ENCODE measurements around the gene PANK4.

PANK4 gene

DNA sequence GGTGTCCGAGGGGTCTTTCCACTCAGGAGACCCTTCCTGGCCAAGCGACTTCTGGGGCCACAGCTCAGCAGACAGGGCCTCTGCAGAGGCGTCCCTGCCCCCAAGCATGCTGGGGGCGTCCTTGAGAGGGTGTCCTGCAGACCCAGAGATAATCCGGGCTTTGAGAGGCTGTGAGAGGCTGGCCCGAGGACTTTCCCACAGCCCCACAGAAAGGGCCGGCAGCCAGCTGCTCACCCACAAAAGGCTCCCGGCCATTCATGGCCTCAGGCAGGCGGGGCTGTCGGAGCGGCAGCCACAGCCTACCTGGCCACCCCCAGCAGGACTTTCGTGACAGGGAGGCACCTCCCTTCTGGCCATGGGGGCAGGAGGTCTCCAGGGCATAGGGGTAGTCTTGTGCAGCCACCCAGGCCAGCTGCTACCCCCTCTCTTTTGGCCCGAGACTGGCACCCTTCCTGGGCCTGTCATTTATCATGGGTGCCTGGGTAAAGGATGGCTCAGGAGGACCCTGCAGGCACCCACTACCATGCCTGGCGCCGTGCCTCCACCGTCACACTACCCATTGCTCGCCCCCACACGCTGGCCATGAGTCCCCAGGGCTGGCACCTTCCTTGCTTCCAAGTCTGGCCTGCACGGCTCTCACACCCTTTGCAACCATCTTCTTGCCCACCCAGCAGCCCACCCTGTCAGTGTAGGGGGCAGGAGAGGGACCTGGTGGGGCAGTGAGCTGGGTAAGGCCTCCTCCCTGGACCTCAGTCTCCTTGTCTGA is 18.7 kb upstream of the PANK4 start:
- no peak for DNase-seq (ENCODE audit: low read depth in 2 of 2)

DNA sequence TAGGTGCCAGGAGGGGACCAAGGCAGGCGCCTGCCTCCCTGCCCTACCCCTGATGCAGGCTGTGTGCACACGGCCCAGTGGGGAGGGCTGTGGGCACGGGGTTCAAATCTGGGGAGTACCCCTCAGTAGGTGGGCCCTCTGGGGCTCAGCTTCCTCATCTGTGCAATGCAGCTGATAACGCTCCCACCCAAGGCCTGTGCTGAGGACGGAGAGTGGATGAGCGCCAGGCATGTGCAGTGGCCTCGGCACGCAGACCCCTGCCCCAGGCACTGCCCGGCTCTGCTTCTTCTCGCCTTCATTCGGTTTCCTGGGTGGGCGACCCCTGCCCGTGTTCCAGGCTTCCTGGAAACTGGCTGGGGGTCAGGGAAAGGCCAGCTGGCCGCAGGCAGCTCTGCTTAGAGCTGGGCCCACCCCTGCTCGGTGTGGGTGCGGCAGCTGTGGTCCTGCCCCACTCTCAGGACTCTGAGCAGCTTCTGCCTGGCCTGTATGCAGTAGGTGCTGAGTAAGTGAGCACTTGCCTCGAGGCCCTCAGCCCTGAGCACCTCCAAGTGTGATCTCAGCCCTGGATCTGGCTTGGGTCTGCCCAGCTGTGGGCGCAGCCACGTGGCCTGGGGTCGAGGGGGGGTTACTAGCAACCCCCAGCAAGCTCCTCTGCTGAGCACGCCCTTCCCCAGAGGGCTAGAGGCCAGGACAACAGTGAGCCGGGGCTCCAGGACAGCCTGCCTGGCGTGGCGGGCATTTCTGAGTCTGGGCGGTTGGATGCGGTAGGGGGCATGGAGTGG is 17.9 kb upstream of the PANK4 start:
- no peak for DNase-seq (ENCODE audit: low read depth in 2 of 2)

DNA sequence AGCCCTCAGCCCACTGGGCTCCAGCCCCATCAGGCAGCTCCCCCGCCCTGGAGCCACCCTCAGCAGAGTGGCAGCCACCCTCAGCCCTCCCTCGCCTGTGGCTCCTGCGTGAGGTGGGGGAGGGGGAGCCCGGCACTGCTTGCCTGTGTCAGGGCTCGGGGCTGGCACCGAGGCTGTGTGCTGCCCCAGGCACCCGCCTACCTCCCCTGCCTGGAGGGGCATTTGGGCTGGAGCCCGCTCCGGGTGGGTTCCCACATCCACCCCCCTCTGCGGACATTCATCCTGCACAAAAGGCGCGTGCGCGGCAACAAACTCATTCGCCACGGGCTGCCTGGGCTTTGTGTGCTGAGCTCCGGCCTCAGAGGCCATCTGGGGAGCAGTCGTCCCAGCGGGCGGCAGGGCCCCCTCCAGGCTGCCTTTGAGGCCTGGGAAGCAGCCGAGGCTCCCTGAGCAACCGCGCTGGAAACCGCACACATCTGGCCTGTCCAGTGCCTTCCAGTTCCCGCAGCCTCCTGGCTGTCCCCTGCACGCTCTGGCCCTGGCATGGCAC is 17.2 kb upstream of the PANK4 start:
- no peak for DNase-seq (ENCODE audit: low read depth in 2 of 2)

DNA sequence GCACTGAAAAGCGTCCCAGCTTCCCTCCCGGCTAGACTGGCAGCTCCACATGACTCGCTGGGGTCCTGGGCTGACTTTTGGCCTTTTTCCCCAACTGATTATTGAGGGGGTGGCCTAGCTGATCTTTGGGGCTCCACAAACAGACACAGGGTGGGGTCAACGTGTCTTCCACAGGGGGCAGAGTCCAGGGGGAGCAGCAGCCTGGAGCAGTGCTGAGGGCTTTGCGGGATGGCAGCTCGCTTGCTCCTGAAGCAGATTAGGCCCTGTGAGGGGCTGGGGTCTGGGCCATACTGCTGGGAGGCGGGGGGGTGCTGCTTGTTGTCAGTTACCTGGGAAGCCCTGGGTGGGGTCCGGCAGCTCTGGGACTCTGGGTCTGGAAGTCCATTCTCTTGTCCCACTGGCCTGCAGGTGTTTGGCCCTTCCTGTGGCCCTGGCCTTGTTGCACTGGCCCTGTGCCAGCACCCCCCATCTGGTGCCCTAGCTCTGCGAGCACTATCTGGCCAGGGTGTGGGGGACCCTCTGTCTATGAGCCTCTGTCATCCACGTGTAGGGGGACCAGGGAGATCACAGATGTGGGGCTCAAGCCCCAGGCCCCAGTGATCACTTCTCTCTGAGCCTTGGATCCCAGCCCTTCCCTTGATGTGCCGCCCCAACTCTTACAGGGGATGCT is 16.0 kb upstream of the PANK4 start:
- DNase-seq (ENCODE audit: low read depth in 2 of 2), result no peak

DNA sequence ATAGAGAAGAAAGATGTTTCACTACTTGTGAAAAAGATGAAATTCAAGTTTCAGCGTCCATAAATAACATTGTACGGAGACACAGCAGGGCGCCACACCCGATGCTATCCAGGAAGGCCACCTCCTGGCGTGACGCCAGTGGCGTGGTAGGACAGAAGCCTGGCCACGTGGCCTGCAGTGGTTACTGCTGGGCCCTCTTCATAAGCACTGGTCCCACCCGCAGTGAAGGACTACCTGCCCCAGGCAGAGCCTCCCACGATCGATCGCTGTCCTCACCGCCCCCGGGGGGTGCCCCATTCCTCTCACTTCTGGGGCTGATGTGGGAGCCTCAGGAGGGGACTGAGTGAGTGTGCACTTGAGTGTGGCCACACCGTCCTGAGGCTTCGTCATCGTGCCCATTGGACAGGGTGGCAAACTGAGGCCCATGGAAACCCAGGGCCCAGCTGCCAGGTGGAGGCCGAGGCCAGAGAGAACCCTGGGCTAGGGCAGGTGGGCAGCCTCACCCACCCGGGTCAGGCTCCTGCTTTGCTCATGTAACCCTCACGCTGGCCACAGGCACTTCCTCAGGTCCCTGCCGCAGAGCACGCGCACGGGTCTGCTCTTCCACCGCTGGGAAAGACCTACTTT is 15.3 kb upstream of the PANK4 start:
- DNase-seq (ENCODE audit: low read depth in 2 of 2), result no peak

DNA sequence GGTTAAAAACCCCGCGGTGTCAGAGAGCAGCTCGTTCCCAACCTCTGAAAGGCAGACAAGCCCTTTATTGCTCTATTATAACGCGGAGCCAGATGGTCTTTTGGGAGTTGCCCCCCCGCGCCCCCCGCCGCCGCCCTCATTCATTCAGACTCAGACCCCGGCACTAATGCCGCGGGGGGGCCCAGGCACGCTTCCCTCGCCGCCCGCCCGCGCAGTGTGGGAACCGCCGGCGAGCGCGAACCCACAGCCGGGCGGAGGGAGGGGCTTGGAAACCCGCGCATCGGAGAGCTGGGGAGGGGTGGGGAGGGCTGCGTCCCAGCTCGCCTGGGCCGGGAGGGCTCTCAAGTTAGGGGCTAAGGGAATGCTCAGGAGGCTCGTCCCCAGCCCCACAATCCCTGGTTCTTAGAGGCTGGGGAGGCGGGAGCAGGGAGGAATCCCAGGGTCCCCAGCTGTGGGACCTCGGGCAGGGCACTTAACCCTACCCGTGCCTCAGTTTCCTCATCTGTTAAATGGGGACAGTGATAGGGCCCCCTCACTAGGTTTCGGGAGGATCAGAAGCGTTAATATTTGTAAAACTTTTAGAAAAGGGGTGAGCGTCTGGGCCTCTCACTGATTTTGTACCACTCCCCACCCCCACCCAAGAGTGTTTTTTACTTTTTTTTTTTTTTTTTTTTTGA is 14.6 kb upstream of the PANK4 start:
- DNase-seq (ENCODE audit: low read depth in 2 of 2), result no peak

DNA sequence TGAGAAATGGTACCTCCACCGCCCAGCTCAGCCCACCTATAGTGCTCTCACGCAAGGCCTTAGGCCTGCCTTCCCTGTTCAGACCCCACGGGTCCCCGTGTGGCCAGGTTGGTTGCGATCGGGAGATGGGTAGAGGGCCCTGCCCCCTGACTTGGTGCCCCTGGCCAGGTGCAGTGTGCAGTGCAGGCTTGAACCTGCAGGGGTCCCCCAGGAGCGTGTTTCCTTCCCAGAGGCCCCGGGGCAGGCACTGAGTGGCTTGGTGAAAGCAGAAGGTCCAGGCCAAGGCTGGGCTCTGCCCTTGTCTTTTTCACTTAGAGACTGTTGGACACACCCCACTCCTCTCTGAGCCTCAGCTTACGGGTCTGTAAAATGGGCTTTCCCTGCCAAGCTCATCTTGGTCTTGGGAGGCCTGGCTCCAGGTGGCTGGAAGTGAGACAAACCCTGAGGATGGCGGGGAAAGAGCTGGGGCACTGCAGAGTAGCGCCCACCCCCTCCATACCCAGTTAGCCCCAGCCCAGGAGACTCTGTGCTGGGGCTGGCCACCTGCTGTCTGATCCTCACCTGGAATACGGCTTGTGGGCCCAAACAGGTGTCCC is 13.0 kb upstream of the PANK4 start:
- no peak for DNase-seq (ENCODE audit: low read depth in 2 of 2)

DNA sequence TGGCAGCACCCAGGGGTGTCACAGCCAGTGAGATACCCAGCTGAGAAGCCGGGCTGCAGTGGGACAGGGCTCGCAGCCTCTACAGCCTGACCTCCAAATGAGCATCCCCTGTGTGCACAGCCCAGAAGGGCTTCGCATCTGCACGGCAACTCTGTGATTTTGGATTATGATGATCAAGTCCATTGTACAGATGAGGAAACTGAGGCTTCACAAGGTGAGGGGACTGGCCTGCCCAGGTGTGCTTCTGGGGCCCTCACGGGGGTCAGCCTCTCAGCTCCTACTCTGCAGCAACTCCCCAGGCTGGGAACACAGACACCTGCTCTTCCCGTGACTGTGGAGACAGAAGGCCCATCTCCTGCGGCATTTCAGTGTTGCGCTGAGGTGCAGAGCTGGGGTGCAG is 12.5 kb upstream of the PANK4 start:
- DNase-seq (ENCODE audit: low read depth in 2 of 2), result no peak

DNA sequence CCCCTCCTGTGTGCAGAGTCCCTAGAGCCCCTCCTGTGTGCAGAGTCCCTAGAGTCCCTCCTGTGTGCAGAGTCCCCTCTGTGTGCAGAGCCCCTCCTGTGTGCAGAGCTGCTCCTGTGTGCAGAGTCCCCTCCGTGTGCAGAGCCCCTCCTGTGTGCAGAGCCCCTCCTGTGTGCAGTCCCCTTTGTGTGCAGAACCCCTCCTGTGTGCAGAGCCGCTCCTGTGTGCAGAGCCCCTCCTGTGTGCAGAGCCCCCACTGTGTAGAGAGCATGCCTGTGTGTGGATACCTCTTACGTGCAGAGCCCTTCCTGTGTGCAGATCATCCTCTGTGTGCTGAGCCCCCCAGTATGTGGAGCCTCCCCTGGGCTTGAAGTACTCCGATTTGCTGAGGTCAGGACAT is 12.0 kb upstream of the PANK4 start:
- no peak for DNase-seq (ENCODE audit: low read depth in 2 of 2)

DNA sequence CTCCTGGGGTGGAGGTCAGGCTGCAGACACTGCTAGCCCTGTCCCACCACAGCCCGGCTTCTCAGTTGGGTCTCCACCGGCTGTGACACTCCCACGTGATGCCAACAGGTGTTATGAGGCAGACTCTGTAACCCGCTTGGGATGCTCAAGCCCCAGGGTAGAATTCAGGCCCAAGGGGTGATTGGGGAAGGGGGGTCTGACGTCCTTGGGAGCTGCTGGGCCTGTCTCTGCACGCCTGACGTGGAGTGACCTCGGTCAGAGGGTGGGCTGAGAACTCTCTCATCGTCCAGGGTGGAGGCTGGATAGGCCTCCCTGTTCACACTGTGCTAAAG is 11.4 kb upstream of the PANK4 start:
- no peak for DNase-seq (ENCODE audit: low read depth in 2 of 2)

DNA sequence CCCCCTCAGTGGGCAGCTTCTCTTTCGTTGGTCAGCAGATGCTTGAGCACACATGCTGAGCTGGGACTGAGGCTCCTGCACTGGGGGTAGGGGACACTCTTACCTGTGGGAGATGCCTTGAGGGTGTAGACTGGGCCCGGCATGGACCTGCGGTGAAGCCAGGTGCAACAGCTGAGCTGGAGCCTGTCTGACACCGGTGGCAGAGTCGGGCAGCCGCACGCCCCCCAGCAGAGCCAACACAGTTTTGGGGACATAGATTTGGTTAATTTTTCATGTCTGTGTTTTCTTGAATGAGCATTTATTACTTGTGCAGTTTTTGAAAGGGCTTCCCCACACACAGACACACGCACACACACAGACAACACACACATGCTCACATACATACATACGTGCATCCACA is 9.6 kb upstream of the PANK4 start:
- no peak for DNase-seq (ENCODE audit: low read depth in 2 of 2)

DNA sequence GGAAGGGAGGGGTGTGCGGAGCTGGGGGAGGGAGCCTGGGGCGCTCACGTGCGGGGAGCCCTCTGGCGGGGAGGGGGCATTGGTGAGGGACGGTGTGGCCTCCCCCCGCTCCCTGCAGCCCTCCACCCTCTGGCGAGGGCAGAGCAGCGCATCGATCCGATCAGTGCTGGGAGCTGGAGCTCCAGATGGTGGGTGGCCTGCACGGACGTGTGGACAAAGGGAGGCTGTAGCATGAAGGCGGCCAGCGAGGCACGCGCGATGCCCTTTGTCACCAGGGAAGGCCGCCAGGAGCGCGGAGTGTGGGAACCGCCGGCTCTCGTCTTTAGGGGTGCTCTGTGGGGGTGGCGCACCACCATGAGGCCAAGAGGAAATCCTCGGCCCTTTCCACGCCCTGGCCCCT is 9.1 kb upstream of the PANK4 start:
- no peak for DNase-seq (ENCODE audit: low read depth in 2 of 2)

DNA sequence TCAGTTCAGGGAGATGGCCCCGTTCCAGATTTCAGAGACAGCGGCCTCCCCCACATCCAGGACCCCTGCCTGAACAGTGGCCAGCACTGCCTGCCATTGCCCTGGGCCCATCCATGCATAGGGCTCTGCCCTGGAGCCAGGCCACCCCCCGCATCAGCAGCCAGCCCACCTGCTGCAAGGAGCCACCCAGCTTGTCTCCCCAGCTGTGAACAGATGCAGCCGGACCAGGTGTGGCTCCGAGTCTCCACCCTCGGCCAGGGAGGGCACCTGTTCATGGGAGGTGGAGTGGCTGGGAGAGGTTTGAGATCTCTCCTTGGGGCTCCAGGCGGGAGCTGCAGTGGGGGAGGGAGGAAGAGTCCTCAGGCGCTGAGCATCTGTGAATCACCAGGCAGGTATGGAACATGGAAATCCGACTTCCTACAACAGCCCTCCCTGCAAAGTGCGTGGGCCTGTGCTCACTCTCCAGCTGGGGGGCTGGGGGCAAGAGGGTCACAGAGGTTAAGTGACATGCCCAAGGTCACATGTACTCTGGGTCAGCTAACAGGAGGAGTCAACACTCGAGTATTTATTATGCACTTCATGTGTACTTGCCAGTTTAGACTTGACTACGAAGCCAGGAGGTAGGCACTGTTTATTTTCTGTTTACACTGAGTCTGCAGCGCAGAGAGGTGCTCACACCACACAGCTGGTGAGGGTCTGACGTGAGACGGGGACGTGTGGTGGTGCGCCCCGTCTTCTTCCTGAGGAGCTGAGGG is 8.5 kb upstream of the PANK4 start:
- no peak for DNase-seq (ENCODE audit: low read depth in 2 of 2)

DNA sequence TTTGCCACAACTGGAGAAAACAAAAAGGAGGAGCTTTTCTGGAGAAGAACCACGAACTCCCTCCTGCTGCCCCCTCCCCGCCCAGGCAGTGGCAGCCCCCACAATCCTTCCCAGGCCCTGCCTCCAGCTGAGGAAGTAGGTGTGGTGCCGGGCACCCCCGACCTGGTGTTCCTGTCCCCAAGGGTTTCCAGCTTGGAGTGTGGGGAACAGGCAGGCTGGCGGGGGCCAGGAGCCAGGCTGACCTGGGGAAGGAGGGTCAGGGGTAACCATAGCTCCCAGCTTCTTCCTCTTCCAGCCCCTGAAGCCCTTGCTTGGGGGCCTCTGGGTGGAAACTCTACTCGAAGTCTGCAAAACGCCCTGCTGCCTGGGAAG is 7.9 kb upstream of the PANK4 start:
- no peak for DNase-seq (ENCODE audit: low read depth in 2 of 2)

DNA sequence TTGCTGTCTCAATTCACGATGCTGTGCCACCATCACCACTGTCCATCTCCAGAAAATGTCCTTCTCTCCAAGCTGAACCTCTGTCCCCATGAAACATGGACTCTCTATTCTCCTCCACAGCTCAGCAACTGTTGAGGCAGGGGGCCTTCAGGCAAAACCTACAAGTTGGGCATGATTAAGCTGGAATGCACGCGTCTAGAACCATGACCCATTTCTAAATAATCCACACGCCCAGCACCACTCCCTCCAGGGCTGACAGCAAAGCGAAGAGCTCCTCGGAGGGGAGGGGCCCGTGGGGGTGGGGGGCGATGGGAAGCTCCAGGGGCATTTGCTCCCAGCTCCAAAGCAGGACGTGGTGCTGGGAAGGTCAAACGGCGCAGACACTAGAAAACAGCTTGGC is 7.0 kb upstream of the PANK4 start:
- no peak for DNase-seq (ENCODE audit: low read depth in 2 of 2)

DNA sequence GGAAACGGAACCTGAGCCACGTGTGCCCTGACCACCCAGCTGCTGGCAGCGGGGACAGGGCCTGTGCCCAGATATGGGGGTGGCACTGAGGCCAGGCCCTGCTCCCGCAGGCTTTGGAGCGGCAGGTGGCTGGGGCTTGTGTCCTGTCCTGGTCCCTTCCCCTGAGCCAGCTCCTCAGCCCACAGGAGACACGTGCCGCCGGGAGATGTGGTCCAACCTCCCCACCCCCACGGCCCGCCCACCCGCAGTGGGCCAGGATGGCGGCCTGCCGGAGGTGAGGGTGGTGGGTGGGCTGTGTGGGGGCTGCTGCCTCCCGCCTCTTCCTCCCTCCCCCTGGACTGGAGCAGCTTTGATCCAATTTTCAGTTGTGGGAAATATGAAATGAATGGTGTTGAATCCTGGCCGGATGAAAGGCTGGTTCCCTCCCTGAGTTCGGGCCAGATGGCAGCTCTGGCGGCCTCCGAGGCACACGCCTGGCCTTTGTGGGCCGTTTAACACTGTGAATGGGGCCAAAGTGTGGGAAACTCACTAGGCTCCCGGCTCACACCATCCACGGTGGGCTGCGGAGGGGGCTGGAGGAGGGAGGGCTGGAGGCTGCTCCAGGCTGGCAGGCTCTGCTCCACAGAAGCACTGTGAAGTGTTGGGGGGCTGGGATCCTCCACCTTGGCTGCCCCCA is 6.2 kb upstream of the PANK4 start:
- DNase-seq (ENCODE audit: low read depth in 2 of 2), result no peak

DNA sequence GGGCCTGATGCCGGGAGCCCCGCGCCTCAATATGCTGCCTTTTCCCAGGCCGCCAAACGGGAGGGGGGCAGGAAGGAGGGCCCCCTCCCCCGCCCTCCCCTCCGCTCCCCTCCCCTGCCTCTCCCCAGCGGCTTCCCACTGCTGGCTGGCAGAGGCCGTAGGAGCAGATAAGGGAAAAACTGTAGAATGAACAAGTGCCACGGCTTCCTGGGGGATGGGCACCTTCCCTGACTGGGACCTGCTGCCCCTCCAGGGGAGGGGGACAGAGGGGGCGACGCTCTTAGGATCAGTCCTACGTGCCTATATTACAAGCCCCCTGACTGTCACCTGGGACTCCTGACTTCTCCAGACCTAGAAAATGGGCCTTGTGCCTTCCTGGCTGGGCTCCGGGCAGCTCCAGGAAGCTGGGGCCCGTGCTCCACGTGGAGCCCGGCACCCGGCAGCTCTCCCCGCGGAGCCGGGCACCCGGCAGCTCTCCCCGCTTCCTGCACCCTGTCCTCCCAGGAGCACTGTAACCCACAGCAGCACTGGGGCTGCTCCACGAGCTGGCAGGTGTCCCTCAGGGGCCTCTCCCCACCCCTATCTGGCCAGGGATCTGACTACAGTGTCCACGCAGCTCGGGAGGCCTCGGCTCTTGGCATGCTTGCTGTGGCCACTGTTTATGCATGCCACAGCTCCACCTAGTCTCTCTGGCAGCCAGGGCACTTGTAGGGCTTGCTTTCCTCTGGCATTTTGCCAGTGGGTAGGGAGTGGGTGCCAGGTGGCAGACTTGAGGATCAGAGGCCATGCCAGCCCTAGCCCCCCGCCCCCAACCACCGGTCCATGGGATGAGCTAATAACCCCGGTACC is 4.3 kb upstream of the PANK4 start:
- DNase-seq (ENCODE audit: low read depth in 2 of 2), result no peak

DNA sequence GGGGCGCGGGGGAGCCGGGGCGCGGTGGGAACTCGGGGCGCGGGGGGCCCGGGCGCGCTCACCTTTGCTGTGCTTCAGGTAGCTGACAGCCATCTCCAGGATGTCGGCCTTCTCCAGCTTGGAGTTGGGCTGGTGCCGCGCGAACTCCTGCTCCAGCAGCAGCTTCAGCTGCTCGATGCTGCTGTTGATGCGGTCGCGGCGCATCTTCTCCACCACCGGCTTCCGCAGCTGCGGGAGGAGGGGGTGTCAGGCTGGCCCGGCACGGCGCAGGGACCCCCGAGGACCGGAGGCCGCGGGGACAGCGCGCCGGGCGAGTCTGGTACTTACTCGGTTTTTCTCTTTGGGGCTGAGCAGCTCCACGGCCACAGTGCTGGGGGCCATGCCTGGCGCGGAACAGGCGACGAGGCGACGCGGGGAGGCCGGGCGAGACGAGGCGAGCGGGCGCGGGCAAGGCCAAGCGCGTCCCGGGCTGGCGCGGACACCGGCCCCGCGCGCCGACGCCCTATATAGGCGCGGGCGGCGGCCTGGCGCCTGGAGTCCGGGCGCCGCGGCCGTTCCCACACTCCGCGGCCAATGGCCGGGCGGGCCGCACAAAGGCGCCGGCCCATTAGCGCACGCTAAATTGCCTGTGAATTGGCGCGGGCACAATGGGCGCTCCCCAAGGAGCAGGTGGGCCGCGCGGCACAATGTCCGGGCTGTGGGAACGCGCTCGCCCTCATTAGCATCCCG is 3.6 kb upstream of the PANK4 start, which contains the start of gene HES5:
HES5 (minus strand) TSS at position 480 of the 729 bp plus-strand sequence; CDS start at position 381, 99 bp downstream.
- no peak for DNase-seq (ENCODE audit: low read depth in 2 of 2)

All from fibroblast of skin of left quadriceps (primary cell).